Left ventricle myocardium inferior (tissue), 1 donor: ENCODE data around the gene FES. TPM values are rescaled to one million over a fixed set of nuclear protein-coding genes. Genes with fewer than 3 reads are reported as not detected.

Experiments used
- DNase-seq: peaks from one replicate; pipeline ENCODE4 v3.0.0-alpha.2; 2020
- H3K27ac ChIP-seq: fragments of 200-600 bp; replicated peaks from 2 replicates; pipeline ENCODE4 v1.8.0; 2021
- H3K27me3 ChIP-seq: fragments of 200-600 bp; 2 replicates; pipeline ENCODE4 v1.8.0; 2021; ENCODE audit warnings: low read depth
- H3K36me3 ChIP-seq: fragments of 200-600 bp; 2 replicates; pipeline ENCODE4 v1.8.0; 2021
- H3K4me1 ChIP-seq: fragments of 200-600 bp; 2 replicates; pipeline ENCODE4 v1.8.0; 2021
- H3K4me3 ChIP-seq: fragments of 200-600 bp; 2 replicates; pipeline ENCODE4 v1.8.0; 2021; ENCODE audit warnings: mild to moderate bottlenecking, moderate library complexity
- H3K9me3 ChIP-seq: fragments of 200-600 bp; replicated peaks from 2 replicates; pipeline ENCODE4 v1.8.0; 2021
- CTCF ChIP-seq: fragments of 200-600 bp; IDR thresholded peaks from 2 replicates; pipeline ENCODE4 v1.8.0; 2021; ENCODE audit warnings: antibody characterized with exemption, mild to moderate bottlenecking, borderline replicate concordance
- intact Hi-C: fragments of 100-400 bp; cut with micrococcal nuclease; formaldehyde crosslinking; loops from one replicate; pipeline ENCODE4 v1.11.0; 2022
- total RNA-seq: library from RNA; stranded (reverse); fragmentation: NEBNext Ultra II Directional; extraction: Animal tissue kit (Norgen Biotek cat#: 25700); gene quantifications from one replicate; pipeline ENCODE4 v1.2.1, GENCODE V29; 2021
- donor health status: DM: no; HTN: yes; CAD: no; lungs with severe emphysema.

Gene FES
- total RNA-seq, 1 donor from 2014 or later: 11.9 TPM

GRCh38 chr15:90886291-90886614 is 1.9 kb downstream of the FES start:
- H3K4me3 ChIP-seq: peak overlapping the region; percentile 81
- H3K27ac ChIP-seq: peak overlapping the region; percentile 98
- no peak for TF ChIP-seq CTCF
- no peaks in the 10 kb centered on the region for H3K9me3 ChIP-seq
- no peak for DNase-seq
- H3K4me1 ChIP-seq: peaks cover 60% of the 10 kb centered on the region
- no peaks in the 10 kb centered on the region for H3K27me3 ChIP-seq
- intact Hi-C loops: loop anchor here (5.0 kb wide), 1 partner anchor 239 kb away; no protein-coding TSS in a partner anchor
- peaks cover 51% of the 10 kb centered on the region for H3K36me3 ChIP-seq

DNA sequence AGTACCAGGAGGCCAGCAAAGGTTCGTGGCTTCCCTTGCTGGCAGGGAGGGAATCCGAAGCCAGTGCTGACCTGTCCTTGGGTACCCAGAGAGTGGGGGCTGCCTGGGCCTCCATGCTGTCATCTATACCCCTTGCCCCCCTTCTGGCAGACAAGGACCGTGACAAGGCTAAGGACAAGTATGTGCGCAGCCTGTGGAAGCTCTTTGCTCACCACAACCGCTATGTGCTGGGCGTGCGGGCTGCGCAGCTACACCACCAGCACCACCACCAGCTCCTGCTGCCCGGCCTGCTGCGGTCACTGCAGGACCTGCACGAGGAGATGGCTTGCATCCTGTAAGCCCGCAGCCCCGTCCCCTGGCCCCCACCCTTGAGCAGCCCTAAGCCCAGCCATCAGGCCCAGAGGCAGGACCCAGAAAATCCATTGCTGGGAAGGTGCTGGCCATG is 2.8 kb downstream of the FES start:
- H3K27ac ChIP-seq: peak overlapping the region; percentile 98

DNA sequence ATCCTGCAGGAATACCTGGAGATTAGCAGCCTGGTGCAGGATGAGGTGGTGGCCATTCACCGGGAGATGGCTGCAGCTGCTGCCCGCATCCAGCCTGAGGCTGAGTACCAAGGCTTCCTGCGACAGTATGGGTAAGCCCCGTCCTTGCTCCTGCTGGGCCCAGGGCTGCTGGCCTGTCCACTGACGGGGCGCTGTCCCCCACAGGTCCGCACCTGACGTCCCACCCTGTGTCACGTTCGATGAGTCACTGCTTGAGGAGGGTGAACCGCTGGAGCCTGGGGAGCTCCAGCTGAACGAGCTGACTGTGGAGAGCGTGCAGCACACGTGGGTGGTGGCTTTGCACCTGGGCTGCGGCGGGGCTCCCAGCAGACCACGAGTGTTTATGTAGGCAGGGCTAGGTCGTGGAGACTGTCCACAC is 5.0 kb downstream of the FES start:
- DNase-seq: no peak

More for the DNA sequence above, 2.8 kb downstream of the FES start:
- DNase-seq: no peak
- H3K36me3 ChIP-seq: peaks cover 52% of the 10 kb centered on the region
- H3K9me3 ChIP-seq: no peaks in the 10 kb centered on the region
- H3K27me3 ChIP-seq: no peaks in the 10 kb centered on the region
- intact Hi-C loops: loop anchor here (5.0 kb wide), 1 partner anchor 240 kb away; no protein-coding TSS in a partner anchor
- H3K4me3 ChIP-seq: peak overlapping the region; percentile 81
- peaks cover 58% of the 10 kb centered on the region for H3K4me1 ChIP-seq
- TF ChIP-seq CTCF: no peak

GRCh38 chr15:90889736-90890456 is 5.6 kb downstream of the FES start:
- H3K36me3 ChIP-seq: peaks cover 75% of the 10 kb centered on the region
- DNase-seq: no peak
- H3K27me3 ChIP-seq: no peaks in the 10 kb centered on the region
- H3K27ac ChIP-seq: no peak overlapping the region
- no peak for TF ChIP-seq CTCF
- H3K9me3 ChIP-seq: no peaks in the 10 kb centered on the region
- intact Hi-C loops: loop anchor here (5.0 kb wide), 1 partner anchor 243 kb away; no protein-coding TSS in a partner anchor
- no peak overlapping the region for H3K4me3 ChIP-seq
- H3K4me1 ChIP-seq: peaks cover 30% of the 10 kb centered on the region

More for the DNA sequence above, 5.0 kb downstream of the FES start:
- Histone ChIP-seq H3K27me3 (no peaks in the 10 kb centered on the region), H3K4me3 (no peak overlapping the region), H3K27ac (no peak overlapping the region), H3K4me1 (peaks cover 36% of the 10 kb centered on the region), H3K36me3 (peaks cover 69% of the 10 kb centered on the region), H3K9me3 (no peaks in the 10 kb centered on the region)
- TF ChIP-seq CTCF: no peak
- intact Hi-C loops: loop anchor here (5.0 kb wide), 1 partner anchor 242 kb away; no protein-coding TSS in a partner anchor

DNA sequence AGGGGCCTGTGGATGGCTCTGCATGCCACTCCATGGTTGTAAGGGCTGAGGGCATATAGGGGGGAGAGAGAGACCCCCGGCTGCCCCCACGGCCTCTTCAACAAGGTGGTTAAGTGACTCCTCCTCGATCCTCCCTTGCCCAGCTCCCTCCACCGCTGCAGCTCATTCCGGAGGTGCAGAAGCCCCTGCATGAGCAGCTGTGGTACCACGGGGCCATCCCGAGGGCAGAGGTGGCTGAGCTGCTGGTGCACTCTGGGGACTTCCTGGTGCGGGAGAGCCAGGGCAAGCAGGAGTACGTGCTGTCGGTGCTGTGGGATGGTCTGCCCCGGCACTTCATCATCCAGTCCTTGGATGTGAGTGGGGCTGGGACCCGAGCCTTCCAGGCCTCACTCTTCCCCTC is 6.5 kb downstream of the FES start:
- peaks cover 84% of the 10 kb centered on the region for H3K36me3 ChIP-seq

More for the DNA sequence above, 6.5 kb downstream of the FES start:
- H3K4me3 ChIP-seq: no peak overlapping the region
- no peak overlapping the region for H3K27ac ChIP-seq
- no peak for DNase-seq
- no peaks in the 10 kb centered on the region for H3K27me3 ChIP-seq
- no peaks in the 10 kb centered on the region for H3K9me3 ChIP-seq
- intact Hi-C loops: no loop called here
- H3K4me1 ChIP-seq: peaks cover 27% of the 10 kb centered on the region
- TF ChIP-seq CTCF: no peak
